Measurements from ENCODE around the gene SNHG17. TPM values are rescaled to one million over a fixed set of nuclear protein-coding genes. Genes with fewer than 3 reads are reported as not detected.
"Not testable (repeated sequence)": the region's sequence is repeated elsewhere in the genome, so short reads cannot be mapped to it uniquely, and the experiment has no call there.

The SNHG17 gene
- total RNA-seq, 1 experiment from 2014 or later: 24.9 TPM

DNA sequence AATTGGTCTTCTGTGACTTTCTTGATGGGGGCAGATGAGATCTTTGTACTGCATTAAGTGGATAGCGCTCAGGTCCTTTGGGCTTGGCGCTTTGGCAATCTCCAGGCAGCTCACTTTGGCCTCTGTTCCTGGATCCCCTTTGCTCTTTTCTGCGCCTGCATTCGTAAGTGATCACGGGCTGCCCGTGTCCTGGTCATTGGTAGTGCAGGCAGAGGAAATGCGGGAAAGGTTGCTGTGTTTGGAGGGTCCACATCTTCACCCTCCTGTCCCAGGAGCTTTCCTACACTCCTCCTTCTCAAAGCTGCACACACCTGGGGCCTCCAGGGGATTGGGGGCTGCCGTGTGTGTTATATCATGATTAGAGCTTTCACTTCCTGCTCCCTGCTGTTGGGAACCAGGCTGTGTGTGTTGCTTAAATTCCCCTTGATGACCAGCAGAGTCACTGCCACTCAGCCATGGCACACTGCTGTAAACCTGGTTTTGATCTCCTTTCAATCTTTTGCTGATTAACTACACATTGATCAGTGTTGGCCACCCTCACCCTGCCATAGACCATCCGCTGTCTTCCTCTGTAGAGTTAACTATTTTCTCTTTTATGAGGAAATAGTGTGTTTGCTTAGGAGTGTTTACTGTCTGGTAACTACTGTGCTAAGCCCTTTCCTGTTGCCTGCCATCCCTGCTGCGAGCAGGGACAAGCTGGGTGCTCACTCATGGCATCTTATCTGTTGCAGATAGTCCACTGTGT is 13.0 kb upstream of the SNHG17 start:
- no peak for DNase-seq (ENCODE audit: low read depth)

DNA sequence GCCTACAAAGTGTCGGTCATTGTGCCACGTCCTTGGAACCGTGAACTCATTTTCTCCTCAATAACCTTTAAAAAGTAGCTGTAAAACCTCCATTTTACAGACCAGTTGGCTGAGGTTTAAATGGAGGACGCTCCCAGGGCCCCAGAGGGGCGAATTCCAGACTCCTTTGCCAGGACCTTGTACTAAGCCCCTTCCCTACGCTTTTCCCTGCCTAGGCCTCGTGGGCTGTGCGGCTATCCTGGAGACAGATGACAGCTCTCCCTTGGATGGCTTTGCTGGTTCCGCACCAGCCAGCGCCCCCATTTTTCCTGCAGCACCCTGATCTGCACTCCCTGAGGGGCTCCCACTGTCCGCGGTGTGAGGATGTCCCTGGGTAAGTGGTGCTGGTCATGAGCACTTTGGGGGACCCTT is 12.1 kb upstream of the SNHG17 start:
- no peak for DNase-seq (ENCODE audit: low read depth)

DNA sequence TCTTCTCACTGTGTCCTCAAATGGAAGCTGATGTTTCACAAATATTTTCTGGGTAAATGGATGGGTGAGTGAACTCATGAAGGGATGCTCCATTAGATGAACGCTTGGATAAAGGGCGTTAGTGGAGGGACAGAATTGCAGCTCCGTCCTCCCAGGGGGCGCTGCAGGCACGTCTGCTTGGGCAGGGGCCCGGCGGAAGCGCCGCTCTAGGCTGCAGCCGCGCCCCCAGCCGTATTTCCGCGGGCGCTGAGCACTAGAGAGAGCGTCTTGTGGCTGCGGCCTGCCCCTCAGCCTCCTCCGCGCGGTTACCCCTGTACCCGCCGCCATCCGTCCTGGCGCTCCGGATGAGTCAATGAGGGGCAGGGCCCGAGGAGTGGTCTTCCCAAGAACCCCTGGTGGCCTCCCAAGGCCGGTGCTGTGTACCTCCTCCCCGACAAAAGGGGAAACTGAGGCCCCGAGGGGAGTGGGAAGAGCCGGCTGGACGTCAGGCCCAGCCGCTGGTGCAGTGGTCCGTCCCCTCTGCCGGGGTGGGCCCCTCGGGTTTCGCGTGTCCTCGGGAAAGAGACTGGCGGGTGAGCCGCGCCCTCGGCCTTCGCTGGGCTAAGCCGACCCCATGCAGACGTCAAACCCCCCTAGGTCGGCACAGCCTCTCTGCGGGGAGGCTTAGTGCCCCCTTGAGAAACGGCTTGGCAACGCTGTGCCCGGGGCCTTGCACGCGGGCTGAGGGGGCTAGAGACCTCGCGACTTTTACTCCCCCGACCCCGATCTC is 11.5 kb upstream of the SNHG17 start:
- peak; percentile 90 for DNase-seq (ENCODE audit: low read depth)

DNA sequence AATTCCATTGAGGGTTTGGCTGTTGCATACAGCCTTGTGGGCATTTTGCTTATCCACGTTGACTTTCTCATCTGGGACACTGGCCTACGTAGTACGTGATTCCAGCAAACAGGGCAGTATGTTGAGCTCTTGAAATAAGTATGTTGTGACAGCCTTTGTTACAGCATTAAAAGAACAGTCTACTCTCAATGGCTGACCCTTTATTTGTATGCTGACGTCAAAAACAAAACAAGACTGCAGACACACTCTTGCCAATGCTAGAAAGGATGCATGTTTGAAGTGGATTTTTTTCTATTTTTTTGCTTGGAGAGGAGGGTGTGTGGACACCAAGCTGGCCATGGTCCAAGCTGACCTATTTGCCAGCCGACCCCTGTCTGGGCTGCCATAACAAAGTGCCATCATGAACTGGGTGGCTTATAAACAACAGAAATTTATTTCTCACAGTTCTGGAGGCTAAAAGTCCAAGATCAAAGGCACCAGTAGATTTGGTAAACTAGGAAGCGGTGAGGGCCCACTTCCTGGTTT is 10.8 kb upstream of the SNHG17 start:
- no peak for DNase-seq (ENCODE audit: low read depth)

DNA sequence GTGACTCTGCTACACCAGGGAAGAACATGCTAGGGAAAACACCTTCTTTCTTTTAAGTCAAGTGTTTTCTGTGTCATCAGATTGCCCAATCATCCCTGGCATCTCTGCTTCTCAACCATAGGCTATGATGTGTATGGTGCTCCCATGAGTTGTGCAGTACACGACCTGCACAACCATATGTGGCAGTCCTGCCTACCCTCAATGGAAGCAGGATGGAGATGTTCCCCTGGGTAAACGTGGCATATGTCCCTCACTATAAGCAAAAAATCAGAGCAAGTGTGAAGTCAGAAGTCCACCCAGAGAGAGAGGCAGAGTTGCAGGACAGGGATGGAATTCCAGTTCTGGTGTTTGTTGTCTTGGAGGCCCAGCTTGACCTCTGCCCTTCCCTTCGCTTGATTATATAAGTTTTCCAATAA is 10.3 kb upstream of the SNHG17 start:
- DNase-seq (ENCODE audit: low read depth): no peak

DNA sequence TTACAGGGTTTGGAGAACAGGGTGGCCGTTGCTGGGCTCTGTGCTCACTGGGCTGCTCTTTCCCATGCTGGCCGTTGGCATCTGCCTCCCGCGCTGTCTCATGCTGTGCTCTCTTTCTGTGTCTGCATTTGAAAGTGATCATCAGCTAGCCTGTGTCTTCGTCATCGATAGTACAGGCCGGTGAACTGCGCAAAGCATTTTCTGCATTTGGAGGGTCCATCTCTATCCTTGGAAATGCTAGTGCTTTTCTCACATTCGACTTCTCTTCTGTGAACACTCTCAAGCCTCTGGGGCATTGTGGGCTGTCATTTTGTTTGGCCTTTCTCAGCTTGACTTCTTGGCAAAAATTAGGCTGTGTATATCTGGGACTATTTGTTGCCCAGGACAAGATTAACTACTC is 6.8 kb upstream of the SNHG17 start:
- DNase-seq (ENCODE audit: low read depth): no peak

DNA sequence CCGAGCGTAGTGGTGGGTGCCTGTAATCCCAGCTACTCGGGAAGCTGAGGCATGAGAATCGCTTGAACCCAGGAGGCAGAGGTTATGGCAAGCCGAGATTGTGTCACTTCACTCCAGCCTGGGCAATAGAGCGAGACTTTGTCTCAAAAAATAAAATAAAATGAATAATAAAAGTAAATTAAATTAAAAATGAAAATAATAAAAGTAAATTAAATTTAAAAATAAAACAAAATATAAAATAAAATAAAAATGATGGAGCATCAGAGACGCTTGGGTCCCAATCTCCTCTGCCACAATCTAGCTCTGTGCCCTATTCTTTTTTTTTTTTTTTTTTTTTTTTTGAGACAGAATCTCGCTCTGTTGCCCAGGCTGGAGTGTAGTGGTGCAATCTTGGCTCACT is 6.0 kb upstream of the SNHG17 start:
- not testable (repeated sequence) for DNase-seq (ENCODE audit: low read depth)

DNA sequence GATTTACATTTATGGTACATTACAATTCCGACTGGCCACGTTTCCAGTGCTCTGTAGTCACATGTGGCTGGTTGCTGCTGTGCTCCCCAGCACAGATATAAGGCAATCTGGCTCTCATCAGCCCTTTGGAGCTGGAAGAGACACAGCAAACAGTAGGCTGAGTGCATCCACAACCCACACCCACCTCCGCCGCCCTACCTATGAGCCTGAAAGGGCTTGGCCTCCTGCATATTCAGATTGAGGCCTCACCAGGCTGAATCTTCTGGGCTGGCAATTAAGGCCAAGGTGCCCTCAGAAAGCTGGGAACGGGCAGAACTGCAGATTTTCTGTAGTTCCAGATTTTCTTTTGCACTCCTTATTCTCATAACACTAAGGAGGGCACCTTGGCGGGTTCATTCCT is 2.7 kb upstream of the SNHG17 start:
- DNase-seq (ENCODE audit: low read depth): no peak

DNA sequence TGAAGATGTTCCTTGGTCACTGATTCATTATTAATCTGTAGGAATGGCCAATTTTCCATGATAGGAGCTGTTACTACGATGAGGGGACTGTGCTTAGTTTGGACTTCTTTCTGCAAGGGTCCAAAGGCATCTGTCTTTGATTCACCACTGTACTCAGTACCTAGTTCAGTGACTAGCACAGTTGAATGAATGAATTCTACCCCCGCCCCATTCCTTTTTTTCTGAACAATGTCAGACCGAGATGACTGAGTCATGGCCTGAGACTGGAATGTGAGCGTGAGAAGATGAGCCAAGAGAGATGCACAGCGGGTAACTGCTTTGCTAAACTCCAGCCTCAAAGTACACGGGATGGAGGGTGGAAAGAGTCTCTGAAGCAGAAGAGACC is 419 bp upstream of the SNHG17 start:
- peak; percentile 82 for DNase-seq (ENCODE audit: low read depth)

DNA sequence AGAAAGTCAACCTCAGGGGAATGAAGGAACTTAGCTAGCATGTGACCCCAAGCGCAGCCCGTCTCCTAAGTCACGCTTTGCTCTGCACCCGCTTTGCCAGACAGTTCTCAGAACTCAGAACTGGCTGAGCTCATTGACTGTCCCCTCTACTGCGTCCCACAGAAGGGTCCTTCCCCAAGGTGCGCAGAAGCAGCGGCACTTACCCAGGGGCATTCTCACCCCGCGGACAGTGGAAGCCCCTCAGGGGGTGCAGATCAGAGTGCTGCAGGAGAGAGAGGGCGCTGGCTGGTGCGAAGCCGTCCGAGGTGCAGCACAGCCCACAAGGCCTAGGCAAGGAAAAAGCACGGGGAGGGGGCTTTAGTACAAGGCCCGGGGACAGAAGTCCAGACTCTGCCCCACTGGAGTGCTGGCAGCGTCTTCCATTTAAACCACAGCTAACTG is 807 bp downstream of the SNHG17 start:
- DNase-seq (ENCODE audit: low read depth): no peak

DNA sequence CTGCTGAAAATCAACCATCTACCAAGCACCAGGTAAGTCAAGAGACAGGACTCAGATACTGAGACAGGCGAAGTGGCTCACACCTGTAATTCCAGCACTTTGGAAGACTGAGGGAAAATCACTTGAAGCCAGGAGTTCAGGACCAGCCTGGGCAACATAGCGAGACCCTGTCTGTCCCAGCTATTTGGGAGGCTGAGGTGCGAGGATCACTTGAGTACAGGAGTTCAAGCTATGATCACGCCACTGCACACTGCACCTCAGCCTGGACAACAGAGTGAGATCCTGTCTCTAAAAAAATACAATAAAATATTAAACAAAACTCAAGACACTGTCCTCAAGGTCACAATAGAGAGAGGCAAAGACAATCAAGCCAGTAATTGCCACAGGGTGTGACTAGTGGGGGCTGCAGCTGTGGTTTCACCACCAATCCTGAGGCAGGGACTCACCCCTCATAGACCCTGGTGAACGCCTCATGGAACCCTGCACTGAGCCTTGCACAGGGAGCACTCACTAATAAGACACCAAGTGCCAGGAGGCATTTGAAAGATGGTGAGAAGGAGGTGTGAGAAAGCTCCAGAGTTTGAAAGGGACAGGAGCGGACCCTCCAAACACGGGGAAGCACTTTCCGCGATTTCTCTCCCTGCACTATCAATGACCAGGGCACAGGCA is 1.7 kb downstream of the SNHG17 start:
- no peak for DNase-seq (ENCODE audit: low read depth)

DNA sequence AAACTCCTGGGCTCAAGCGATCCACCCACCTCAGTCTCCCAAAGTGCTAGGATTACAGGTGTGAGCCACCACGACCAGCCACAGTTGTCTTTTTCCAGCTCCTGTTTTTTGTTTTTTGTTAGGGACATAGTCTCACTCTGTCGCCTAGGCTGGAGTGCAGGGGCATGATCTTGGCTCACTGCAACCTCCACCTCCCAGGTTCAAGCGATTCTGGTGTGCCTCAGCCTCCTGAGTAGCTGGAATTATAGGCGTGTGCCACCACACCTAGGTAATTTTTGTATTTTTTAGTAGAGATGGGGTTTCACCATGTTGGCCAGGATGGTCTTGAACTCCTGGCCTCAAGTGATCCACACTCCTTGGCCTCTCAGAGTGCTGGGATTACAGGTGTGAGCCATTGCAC is 2.3 kb downstream of the SNHG17 start:
- not testable (repeated sequence) for DNase-seq (ENCODE audit: low read depth)

DNA sequence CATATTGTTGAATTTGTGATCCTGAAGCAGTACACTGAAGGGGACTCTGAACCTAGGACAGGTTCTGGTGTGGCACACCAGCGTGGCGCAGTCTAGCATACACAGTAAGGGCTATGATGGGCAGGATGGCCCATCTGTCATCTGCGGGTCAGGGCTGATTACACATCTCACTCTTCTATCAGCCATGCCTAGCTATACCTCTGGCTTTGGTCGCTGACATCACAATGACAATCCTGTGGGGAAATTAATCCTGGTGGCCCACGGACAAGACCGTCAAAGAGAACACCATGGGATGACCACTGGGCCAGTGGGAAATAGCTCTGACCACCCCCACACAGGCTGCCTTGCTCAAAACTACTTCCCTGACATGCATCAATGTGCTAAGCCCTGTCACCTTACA is 2.8 kb downstream of the SNHG17 start:
- DNase-seq (ENCODE audit: low read depth): no peak

DNA sequence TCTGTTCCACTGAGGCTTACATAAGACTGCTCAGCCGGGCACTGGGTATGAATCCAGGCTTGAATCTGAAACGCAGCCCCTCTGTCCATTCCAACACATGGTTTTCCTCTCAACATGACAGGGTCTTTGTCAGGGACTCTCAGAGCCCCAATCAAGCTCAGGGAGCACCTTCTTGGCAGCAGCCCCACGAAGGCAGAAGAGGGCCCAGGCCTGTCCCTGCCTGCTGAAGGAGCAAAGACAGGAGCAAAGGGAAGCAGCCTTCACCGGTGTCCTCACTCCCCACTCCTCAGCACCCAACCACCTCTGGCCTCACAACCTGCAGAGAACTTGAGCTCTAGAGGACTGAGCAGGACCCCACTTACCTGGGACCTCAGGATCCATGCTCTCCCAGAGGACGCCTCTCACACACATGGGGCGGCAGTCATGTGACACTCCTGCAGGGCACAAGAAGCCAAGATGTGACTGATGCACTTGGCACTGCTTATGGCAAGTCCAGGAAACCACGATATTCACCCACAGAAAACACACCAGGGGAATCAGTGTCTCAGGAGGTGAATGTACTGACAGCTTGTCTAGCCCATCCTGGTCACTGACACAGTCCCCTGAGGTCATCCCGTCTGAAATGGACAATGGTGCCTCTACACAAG is 4.3 kb downstream of the SNHG17 start:
- DNase-seq (ENCODE audit: low read depth): peak; percentile 62

DNA sequence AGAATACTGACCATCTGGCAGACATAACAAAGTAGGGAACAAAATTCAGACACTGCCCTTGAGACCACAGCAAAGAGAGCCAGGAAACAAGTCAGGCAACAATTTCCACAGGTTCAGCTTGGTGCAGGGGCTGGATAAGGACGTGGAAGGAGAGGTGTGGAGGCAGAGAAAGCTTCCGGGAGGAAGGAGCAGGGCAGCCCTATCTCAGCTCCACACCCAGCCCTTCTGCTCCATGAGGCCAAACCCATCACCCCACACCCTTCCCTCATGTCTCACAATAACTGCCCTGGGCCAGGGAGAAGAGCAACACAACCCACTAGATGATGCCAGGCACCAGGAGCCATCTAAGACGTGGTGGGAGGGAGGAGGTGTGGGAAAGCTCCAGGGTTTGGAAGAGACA is 5.8 kb downstream of the SNHG17 start:
- DNase-seq (ENCODE audit: low read depth): no peak

DNA sequence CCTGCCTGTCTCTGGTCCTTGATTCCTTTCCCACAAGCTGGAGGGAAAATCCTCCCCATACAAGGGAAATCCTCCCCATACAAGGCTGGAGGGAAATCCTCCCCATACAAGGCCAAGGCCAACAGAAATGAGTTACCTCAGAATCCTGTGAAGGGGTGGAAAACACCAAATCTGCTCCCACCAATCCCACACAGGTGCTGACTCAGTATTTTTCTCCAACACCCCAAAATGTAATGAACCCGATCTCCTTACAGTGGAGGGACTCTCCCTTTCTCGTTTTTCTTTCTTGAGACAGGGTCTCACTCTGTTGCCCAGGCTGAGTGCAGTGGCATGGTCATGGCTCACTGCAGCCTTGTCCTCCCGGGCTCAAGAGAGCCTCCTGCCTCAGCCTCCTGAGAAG is 6.3 kb downstream of the SNHG17 start:
- no peak for DNase-seq (ENCODE audit: low read depth)

DNA sequence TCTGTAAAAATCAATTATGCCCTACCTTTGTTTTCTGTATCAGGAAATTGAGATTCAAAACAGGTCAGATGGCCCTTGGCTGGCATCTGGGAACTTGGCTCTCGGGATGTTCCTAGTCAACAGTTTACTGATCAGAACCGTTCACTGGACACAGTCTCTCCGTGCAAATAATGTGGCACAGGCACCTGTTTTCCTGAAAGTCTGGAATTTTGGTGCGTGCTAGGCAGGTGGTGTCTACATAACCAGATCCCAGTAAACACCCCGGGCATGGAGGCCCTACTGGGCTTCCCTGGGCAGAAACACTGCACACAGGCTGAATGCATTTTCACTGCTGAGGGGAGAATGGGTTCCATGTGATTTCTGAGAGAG is 7.5 kb downstream of the SNHG17 start:
- DNase-seq (ENCODE audit: low read depth): no peak

DNA sequence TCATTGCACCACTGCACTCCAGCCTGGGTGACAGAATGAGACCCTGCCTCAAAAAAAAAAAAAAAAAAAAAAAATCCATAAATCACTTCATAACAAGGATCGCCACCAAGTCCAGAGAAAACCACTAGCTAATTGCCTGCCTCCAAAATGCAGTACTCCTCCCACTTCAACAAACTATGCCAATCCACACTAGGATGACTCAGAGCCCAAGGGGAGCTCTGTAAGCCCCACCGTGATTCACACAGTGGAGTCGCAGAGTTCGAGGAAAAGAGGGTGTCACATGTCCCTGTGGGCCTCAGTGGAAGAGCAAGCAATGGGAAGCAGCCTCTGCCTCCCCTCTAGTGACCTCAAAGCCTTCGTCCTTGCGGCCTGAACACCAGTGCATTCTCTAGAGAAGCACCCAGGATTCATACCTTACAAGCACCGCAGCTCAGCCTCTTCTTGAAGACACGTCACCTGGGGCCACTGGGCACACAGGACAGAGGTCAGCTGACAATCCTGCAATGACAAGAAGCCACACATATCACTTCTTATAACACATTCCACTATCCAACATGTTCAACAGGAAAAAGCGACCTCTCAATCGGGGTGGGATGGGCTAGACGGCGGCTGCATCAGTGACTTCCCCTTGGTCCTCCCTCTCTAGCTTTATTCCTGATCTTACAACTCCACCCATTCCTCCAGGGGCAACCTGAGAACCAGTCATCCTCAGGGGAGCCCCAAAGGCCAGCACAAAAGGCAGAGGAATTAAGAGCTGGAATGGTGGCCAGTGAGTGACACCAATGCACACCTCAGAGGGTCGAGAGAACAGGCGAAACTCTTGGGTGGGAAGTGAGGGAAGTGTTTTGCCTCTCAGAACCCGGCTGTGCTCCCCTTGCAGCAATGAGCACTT is 8.9 kb downstream of the SNHG17 start:
- peak; percentile 99 for DNase-seq (ENCODE audit: low read depth)

DNA sequence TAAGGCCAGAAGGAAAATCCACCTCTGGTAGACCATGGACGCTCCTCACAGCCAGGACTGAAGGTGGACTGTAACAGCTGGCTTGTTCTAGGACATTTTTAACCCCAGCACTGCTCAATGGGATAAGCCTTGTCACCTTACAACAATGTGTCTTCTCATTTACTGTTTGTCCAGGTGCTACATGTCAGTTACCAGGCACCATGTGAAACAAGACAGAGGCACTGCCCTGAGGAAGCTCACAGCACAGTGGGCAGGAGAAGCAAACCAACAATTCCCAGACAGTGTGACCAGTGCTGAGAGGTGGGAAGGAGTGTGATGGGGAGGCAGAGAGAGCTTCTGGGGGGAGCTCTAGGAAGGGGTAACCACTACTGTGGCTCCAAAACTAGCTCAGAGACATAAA is 10.7 kb downstream of the SNHG17 start:
- DNase-seq (ENCODE audit: low read depth): no peak

DNA sequence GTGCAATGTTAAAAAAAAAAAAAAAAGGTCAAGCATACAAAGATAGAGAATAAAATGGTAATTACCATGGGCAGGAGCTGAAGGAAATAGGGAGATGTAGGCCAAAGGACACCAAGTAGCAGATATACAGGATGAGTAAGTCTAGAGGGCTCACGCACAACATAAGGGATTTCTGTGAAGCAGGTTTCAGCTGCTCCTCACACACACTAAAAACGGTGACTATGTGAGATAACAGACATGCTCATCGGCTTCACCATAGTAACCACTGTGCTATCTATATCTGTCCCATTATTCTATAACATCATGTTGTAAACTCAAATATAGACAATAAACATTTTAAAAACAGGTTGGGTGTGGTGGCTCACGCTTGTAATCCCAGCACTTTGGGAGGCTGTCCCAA is 11.6 kb downstream of the SNHG17 start:
- DNase-seq (ENCODE audit: low read depth): no peak

DNA sequence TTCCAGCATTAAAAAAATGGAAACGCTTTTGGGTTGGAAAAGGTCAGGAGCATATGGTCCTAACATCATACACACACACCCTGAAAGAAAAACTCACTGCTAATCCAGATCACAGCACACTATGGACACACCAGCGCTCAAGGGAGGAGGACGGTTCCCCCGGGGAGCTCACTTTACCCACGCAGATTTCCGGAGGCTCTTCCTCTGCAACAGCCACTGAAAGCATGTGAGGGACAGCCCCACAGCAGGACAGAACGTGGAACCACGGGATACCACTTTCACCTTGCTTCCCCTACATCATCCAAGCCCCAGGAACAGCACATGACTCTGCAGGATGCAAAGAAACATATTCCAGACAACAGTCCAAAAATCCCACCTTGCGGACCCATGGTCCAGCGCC is 13.2 kb downstream of the SNHG17 start:
- DNase-seq (ENCODE audit: low read depth): no peak

Measured in M059J (cell line).